ENCODE data around the gene MAP1LC3B.

The MAP1LC3B gene

GRCh38 chr16:87380881-87381280, 11.3 kb upstream of the MAP1LC3B start:
- no peak overlapping the region for H3K27ac ChIP-seq (ENCODE audit: extremely low read depth, low read depth, low read length)
- no peak overlapping the region for H3K4me3 ChIP-seq (ENCODE audit: low read depth, low read length)
- TF ChIP-seq PRDM4 (tag by site-specific recombination; IDR thresholded peaks at IDR 0.05) (no peak), PRDM1 (tag by site-specific recombination; IDR thresholded peaks at IDR 0.05) (peak; percentile 29; the same call in 1 of the 2 replicates)
- no peaks in the 10 kb centered on the region for H3K9me3 ChIP-seq (ENCODE audit: control insufficient read depth, insufficient read depth, low read depth, low read length)
- H3K4me1 ChIP-seq (ENCODE audit: control insufficient read depth, insufficient read depth, low read length) = peaks cover 9% of the 10 kb centered on the region
- H3K36me3 ChIP-seq (ENCODE audit: control insufficient read depth in 2 of 2, insufficient read depth in 1 of 2, low read length in 2 of 2) = peaks cover 5% of the 10 kb centered on the region in 2 experiments; a peak in 2 of 3 replicates
- CTCF ChIA-PET = interaction anchor here (1.1 kb wide), 1 partner anchor 13 kb away, joined by 3 read pairs; no protein-coding TSS in a partner anchor
- POLR2A ChIA-PET = no interaction called here

- Histone ChIP-seq H3K9me3 (ENCODE audit: control insufficient read depth, insufficient read depth, low read depth, low read length) (no peaks in the 10 kb centered on the region), H3K4me1 (ENCODE audit: control insufficient read depth, insufficient read depth, low read length) (peaks cover 9% of the 10 kb centered on the region), H3K27ac (ENCODE audit: extremely low read depth, low read depth, low read length) (peak overlapping the region; percentile 82; the same call in 1 of the 2 replicates), H3K36me3 (ENCODE audit: control insufficient read depth in 2 of 2, insufficient read depth in 1 of 2, low read length in 2 of 2) (peaks cover 5% of the 10 kb centered on the region in 2 experiments; a peak in 2 of 3 replicates), H3K4me3 (ENCODE audit: low read depth, low read length) (peak overlapping the region; percentile 53)
- peak; percentile 31; the same call in 1 of the 2 replicates for TF ChIP-seq ZNF394 (tag by site-specific recombination; IDR thresholded peaks at IDR 0.05; ENCODE audit: borderline replicate concordance)
- TF ChIP-seq ZNF670 (tag by site-specific recombination; IDR thresholded peaks at IDR 0.05; ENCODE audit: low read depth) = no peak
- no peak for TF ChIP-seq ZNF248 (tag by site-specific recombination; IDR thresholded peaks at IDR 0.05)
- peak; percentile 61 for TF ChIP-seq ZBTB17 (tag by site-specific recombination; IDR thresholded peaks at IDR 0.05)
- peak; percentile 63; the same call in 1 of the 2 replicates for TF ChIP-seq ZNF341 (tag by site-specific recombination; IDR thresholded peaks at IDR 0.05; ENCODE audit: low read depth)
- peak; percentile 60 for TF ChIP-seq TCF7L2 (IDR thresholded peaks at IDR 0.05; ENCODE audit: borderline replicate concordance, low read depth, low read length)
- TF ChIP-seq ZNF623 (tag by site-specific recombination; IDR thresholded peaks at IDR 0.05) = 0 out of 2 replicates have a peak, but pooled peaks have one; percentile 8
- CTCF ChIA-PET = interaction anchor here (0.6 to 1.1 kb wide), 6 partner anchors 11 to 675 kb away, joined by 3 to 5 read pairs (median 3); no protein-coding TSS in a partner anchor
- POLR2A ChIA-PET = no interaction called here
Observed at GRCh38 chr16:87382023-87382785, 9.9 kb upstream of the MAP1LC3B start.

GRCh38 chr16:87383505-87384161, 8.5 kb upstream of the MAP1LC3B start, which contains the start of gene FBXO31:
FBXO31 (minus strand) TSS chr16:87383776; CDS start chr16:87383744, 32 bp downstream.
- Histone ChIP-seq H3K36me3 (ENCODE audit: control insufficient read depth in 2 of 2, insufficient read depth in 1 of 2, low read length in 2 of 2) (peaks cover 0 to 5% of the 10 kb centered on the region in 2 experiments; a peak in 2 of 3 replicates), H3K9me3 (ENCODE audit: control insufficient read depth, insufficient read depth, low read depth, low read length) (no peaks in the 10 kb centered on the region), H3K4me1 (ENCODE audit: control insufficient read depth, insufficient read depth, low read length) (peaks cover 9% of the 10 kb centered on the region), H3K4me3 (ENCODE audit: low read depth, low read length) (peak within 1 kb of the TSS; percentile 53), H3K27ac (ENCODE audit: extremely low read depth, low read depth, low read length) (peak within 1 kb of the TSS; percentile 82)
- CTCF ChIA-PET = interaction anchor here (0.7 to 1.6 kb wide), 5 partner anchors 11 to 788 kb away, joined by 3 to 8 read pairs (median 4); no protein-coding TSS in a partner anchor
- POLR2A ChIA-PET = interaction anchor here (0.6 to 2.4 kb wide), 12 partner anchors 10 to 567 kb away, joined by 3 to 25 read pairs (median 4); partner anchors contain the start of genes BANP, C16orf95 and KLHDC4
- TF ChIP-seq ZNF473 (tag by site-specific recombination; IDR thresholded peaks at IDR 0.05) = no peak
- TF ChIP-seq ZNF354C (tag by site-specific recombination; IDR thresholded peaks at IDR 0.05; ENCODE audit: borderline replicate concordance, low read depth) = no peak
- TF ChIP-seq INSM2 (tag by site-specific recombination; IDR thresholded peaks at IDR 0.05) = peak; percentile 57; the same call in 1 of the 2 replicates
- TF ChIP-seq ZNF501 (tag by site-specific recombination; IDR thresholded peaks at IDR 0.05) = peak; percentile 77; the same call in 1 of the 2 replicates
- TF ChIP-seq ZNF146 (tag by site-specific recombination; IDR thresholded peaks at IDR 0.05) = 0 out of 2 replicates have a peak, but pooled peaks have one; percentile 26
- no peak for TF ChIP-seq ZNF155 (tag by site-specific recombination; IDR thresholded peaks at IDR 0.05)
- TF ChIP-seq ZNF768 (tag by site-specific recombination; IDR thresholded peaks at IDR 0.05) = 0 out of 2 replicates have a peak, but pooled peaks have one; percentile 5
- TF ChIP-seq ZNF214 (tag by site-specific recombination; IDR thresholded peaks at IDR 0.05; ENCODE audit: borderline replicate concordance) = no peak
- no peak for TF ChIP-seq ZNF266 (tag by site-specific recombination; IDR thresholded peaks at IDR 0.05; ENCODE audit: low read depth)
- TF ChIP-seq ZNF157 (tag by site-specific recombination; IDR thresholded peaks at IDR 0.05) = 0 out of 2 replicates have a peak, but pooled peaks have one; percentile 32
- TF ChIP-seq ZNF341 (tag by site-specific recombination; IDR thresholded peaks at IDR 0.05; ENCODE audit: low read depth) = no peak
- no peak for TF ChIP-seq ZNF26 (tag by site-specific recombination; IDR thresholded peaks at IDR 0.05)
- no peak for TF ChIP-seq ZNF600 (tag by site-specific recombination; IDR thresholded peaks at IDR 0.05)
- TF ChIP-seq ZNF10 (tag by site-specific recombination; IDR thresholded peaks at IDR 0.05) = no peak
- TF ChIP-seq ZSCAN23 (tag by site-specific recombination; IDR thresholded peaks at IDR 0.05) = peak; percentile 92
- peak; percentile 70 for TF ChIP-seq KLF7 (tag by site-specific recombination; IDR thresholded peaks at IDR 0.05; ENCODE audit: borderline replicate concordance)
